ENCODE measurements around the gene TAF1A.

- TF ChIP-seq CTCF (conservative IDR thresholded peaks at IDR 0.05; ENCODE audit: low read depth, low read length) (no peak), EZH2 (IDR thresholded peaks at IDR 0.05; ENCODE audit: borderline replicate concordance, low read depth, low read length, poor library complexity, severe bottlenecking) (no peak)
These were observed 28.5 kb upstream of the TAF1A start, which contains the start of gene MIA3 for GRCh38 chr1:222618001-222618879.
